GM12873 (cell line): ENCODE results near the gene EPS15.

ENCODE experiments used
- CTCF ChIP-seq: IDR thresholded peaks from 2 replicates; pipeline ENCODE4 v1.5.1; 2012; ENCODE audit warnings: low read depth, mild to moderate bottlenecking, moderate library complexity, low read length, control low read depth; ENCODE audit not compliant: insufficient read depth; ENCODE audit errors: missing control alignments

Gene EPS15

GRCh38 chr1:51541313-51542050 lies 22.4 kb upstream of the EPS15 start:
- no peak for TF ChIP-seq CTCF

GRCh38 chr1:51537568-51537967 lies 18.5 kb upstream of the EPS15 start:
- no peak for TF ChIP-seq CTCF

GRCh38 chr1:51535006-51535592 lies 16.0 kb upstream of the EPS15 start:
- peak; percentile 69 for TF ChIP-seq CTCF

GRCh38 chr1:51534447-51534846 lies 15.4 kb upstream of the EPS15 start:
- TF ChIP-seq CTCF = no peak

GRCh38 chr1:51532853-51533252 lies 13.8 kb upstream of the EPS15 start:
- no peak for TF ChIP-seq CTCF

GRCh38 chr1:51527144-51527543 lies 8.1 kb upstream of the EPS15 start:
- no peak for TF ChIP-seq CTCF

GRCh38 chr1:51526248-51526647 lies 7.2 kb upstream of the EPS15 start:
- TF ChIP-seq CTCF = no peak
